OCI-LY3 (cell line): Measurements from ENCODE around the gene DSCAM.

Experiments
- EZH2phosphoT487 ChIP-seq: fragments of 200-600 bp; shearing (Covaris generic); IDR thresholded peaks from 2 replicates; pipeline ENCODE4 v1.6.1; 2018; ENCODE audit warnings: antibody characterized with exemption, mixed run types, low read depth
- TF ChIP-seq, protein P1 (sequence below): fragments of 200-600, 300-600 bp; sonication (generic); IDR thresholded peaks from 2 replicates; pipeline ENCODE4 v1.5.1; 2014; ENCODE audit warnings: antibody characterized with exemption, low read length, low read depth

DNA sequence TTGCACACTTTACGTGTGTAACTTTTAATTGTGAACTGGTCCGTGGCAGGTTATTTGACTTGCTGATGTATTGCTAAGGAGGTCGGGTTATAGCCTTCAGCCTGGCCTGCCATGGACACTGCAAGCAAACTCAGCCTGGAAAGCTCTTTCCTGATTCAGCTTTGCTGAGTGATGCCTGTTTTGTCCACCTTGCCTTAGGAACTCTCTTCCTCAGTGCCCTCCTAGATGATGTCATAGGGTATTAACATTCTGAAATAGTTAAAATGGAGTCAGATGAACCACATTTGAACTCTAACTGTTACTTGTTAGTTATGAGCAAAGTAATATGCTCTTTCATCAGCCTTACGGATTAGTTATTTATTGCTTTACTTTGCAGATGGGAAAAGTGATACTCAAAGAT lies 533.7 kb downstream of the DSCAM start:
- TF ChIP-seq, protein P1, sequence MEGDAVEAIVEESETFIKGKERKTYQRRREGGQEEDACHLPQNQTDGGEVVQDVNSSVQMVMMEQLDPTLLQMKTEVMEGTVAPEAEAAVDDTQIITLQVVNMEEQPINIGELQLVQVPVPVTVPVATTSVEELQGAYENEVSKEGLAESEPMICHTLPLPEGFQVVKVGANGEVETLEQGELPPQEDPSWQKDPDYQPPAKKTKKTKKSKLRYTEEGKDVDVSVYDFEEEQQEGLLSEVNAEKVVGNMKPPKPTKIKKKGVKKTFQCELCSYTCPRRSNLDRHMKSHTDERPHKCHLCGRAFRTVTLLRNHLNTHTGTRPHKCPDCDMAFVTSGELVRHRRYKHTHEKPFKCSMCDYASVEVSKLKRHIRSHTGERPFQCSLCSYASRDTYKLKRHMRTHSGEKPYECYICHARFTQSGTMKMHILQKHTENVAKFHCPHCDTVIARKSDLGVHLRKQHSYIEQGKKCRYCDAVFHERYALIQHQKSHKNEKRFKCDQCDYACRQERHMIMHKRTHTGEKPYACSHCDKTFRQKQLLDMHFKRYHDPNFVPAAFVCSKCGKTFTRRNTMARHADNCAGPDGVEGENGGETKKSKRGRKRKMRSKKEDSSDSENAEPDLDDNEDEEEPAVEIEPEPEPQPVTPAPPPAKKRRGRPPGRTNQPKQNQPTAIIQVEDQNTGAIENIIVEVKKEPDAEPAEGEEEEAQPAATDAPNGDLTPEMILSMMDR = no peak
- no peak for TF ChIP-seq EZH2phosphoT487
